ENCODE measurements around the gene PBX1. TPM values are rescaled to one million over a fixed set of nuclear protein-coding genes. Genes with fewer than 3 reads are reported as not detected.
A peak's percentile ranks its signal among the peaks of the same experiment; 100 is the strongest.

PBX1 gene
- total and polyA plus RNA-seq, 2 donors (not counting 3 experiments of a cell fraction or from before 2014, with no cell fraction given), result 10.7 to 24.1 TPM

GRCh38 chr1:164557270-164557669 lies 1.7 kb upstream of the PBX1 start:
- no peak for FAIRE-seq
- dilution Hi-C loops (cut with MboI; ENCODE audit: extremely low pct_ligation_motif_present, low sequenced_read_pairs), result no loop called here

More at GRCh38 chr1:164557270-164557669, 1.7 kb upstream of the PBX1 start:
- Histone ChIP-seq H3K36me3 (ENCODE audit: control insufficient read depth in 2 of 2, extremely low read depth in 1 of 2, insufficient read depth in 2 of 2, low read length in 2 of 2) (no peaks in the 10 kb centered on the region), H3K4me2 (ENCODE audit: insufficient read depth, low read length) (no peak overlapping the region), H3K9me3 (replicated peaks; ENCODE audit: control insufficient read depth, insufficient read depth, low read length) (no peaks in the 10 kb centered on the region), H3K9ac (replicated peaks; ENCODE audit: extremely low read depth, insufficient read depth, low read length) (no peak overlapping the region), H3K79me2 (ENCODE audit: control insufficient read depth, insufficient read depth, low read length) (no peaks in the 10 kb centered on the region), H3K27me3 (ENCODE audit: control insufficient read depth in 2 of 2, insufficient read depth in 2 of 2, low read length in 2 of 2) (no peaks in the 10 kb centered on the region), H2AFZ (ENCODE audit: low read depth, low read length) (peak overlapping the region; percentile 100), H3K27ac (ENCODE audit: insufficient read depth, low read depth, low read length) (no peak overlapping the region), H4K20me1 (replicated peaks; ENCODE audit: control insufficient read depth, extremely low read depth, insufficient read depth, low read length) (no peaks in the 10 kb centered on the region), H3K9me1 (replicated peaks; ENCODE audit: control insufficient read depth, extremely low read depth, insufficient read depth, low read length) (no peaks in the 10 kb centered on the region), H3K4me1 (ENCODE audit: control insufficient read depth, extremely low read depth, insufficient read depth, low read length) (peaks cover 27% of the 10 kb centered on the region), H3K4me3 (replicated peaks in 1 of 3; ENCODE audit: insufficient read depth in 1 of 3, low read depth in 1 of 3, low read length in 3 of 3) (no peak overlapping the region)
- TF ChIP-seq POLR2A (IDR thresholded peaks at IDR 0.05; ENCODE audit: low read depth, low read length) (no peak), JUN (IDR thresholded peaks at IDR 0.05; ENCODE audit: borderline replicate concordance, insufficient read depth, insufficient read length, low read depth) (no peak), FOS (IDR thresholded peaks at IDR 0.05; ENCODE audit: borderline replicate concordance, insufficient read depth, low read length) (no peak), CTCF (IDR thresholded peaks at IDR 0.05; ENCODE audit: extremely low read depth in 1 of 2, insufficient read depth in 1 of 2, low read depth in 1 of 2, low read length in 2 of 2) (no peak), MAX (IDR thresholded peaks at IDR 0.05; ENCODE audit: insufficient read depth, insufficient read length) (no peak)
- intact Hi-C loops (cut with micrococcal nuclease), result loop anchor here (5.0 kb wide), 2 partner anchors 850 to 1685 kb away; no protein-coding TSS in a partner anchor
- ChIA-PET POLR2A (no interaction called here), CTCF (interaction anchor here (1.2 kb wide), 1 partner anchor 17 kb away, joined by 3 read pairs; no protein-coding TSS in a partner anchor)
- peak; percentile 14 for DNase-seq (ENCODE audit: low read depth, low spot score)
- BruUV-seq (replicated peaks), result no TSS peak
